Measurements from ENCODE around the gene OR1J1.

DNA sequence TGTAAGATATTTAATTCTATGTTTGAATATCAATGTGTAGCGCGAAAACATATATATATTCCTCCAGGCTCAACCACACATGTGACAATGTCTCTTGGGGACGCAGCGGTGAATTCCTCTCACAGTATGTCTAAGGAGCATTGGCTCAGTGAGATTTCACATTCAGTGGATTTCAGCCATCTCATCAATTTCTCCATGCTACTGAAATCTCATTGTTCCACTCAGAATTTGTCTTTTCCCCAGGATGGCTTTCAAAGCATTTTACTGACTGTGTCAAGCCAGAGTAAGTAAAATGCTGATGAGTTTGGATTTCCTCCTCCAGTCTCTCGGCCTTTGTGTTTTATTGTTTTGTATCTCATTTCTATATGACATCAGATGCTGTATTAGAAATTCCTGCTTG, 1.3 kb upstream of the OR1J1 start:
- TF ChIP-seq, protein P1, sequence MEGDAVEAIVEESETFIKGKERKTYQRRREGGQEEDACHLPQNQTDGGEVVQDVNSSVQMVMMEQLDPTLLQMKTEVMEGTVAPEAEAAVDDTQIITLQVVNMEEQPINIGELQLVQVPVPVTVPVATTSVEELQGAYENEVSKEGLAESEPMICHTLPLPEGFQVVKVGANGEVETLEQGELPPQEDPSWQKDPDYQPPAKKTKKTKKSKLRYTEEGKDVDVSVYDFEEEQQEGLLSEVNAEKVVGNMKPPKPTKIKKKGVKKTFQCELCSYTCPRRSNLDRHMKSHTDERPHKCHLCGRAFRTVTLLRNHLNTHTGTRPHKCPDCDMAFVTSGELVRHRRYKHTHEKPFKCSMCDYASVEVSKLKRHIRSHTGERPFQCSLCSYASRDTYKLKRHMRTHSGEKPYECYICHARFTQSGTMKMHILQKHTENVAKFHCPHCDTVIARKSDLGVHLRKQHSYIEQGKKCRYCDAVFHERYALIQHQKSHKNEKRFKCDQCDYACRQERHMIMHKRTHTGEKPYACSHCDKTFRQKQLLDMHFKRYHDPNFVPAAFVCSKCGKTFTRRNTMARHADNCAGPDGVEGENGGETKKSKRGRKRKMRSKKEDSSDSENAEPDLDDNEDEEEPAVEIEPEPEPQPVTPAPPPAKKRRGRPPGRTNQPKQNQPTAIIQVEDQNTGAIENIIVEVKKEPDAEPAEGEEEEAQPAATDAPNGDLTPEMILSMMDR (IDR thresholded peaks at IDR 0.05), result no peak
- TF ChIP-seq POLR2A (IDR thresholded peaks at IDR 0.05), result no peak
